ENCODE measurements around the gene RBCK1.

RBCK1 gene

GRCh38 chr20:417801-418342 lies 9.8 kb downstream of the RBCK1 start:
- H3F3A ChIP-seq (ENCODE audit: insufficient read depth, low read length), result no peaks in the 10 kb centered on the region
- H3K4me1 ChIP-seq (ENCODE audit: low read length), result no peaks in the 10 kb centered on the region
- H3K4me2 ChIP-seq (ENCODE audit: low read depth, low read length), result no peak overlapping the region
- H3K27ac ChIP-seq (ENCODE audit: low read length), result no peak overlapping the region
- no peaks in the 10 kb centered on the region for H3K9me2 ChIP-seq (replicated peaks; ENCODE audit: insufficient read depth, low read length)
- H3K4me3 ChIP-seq (ENCODE audit: low read length), result no peak overlapping the region
- H3K79me2 ChIP-seq (ENCODE audit: low read length), result peaks cover 4% of the 10 kb centered on the region; the same call in 1 of the 2 replicates
- no peaks in the 10 kb centered on the region for H4K20me1 ChIP-seq (ENCODE audit: insufficient read depth, low read length)
- no peaks in the 10 kb centered on the region for H3K9me3 ChIP-seq (replicated peaks; ENCODE audit: insufficient read depth, low read length)
- no peaks in the 10 kb centered on the region for H3K36me3 ChIP-seq (replicated peaks; ENCODE audit: insufficient read depth, low read length)
- no peaks in the 10 kb centered on the region for H3K27me3 ChIP-seq (replicated peaks; ENCODE audit: insufficient read depth, low read length)
- no peak for DNase-seq
- H2AFZ ChIP-seq (ENCODE audit: low read length), result no peak overlapping the region
- TF ChIP-seq EZH2 (optimal IDR thresholded peaks at IDR 0.05; ENCODE audit: low read depth, low read length), result no peak
- H3K9ac ChIP-seq (ENCODE audit: low read length), result no peak overlapping the region

GRCh38 chr20:418858-419365 lies 10.8 kb downstream of the RBCK1 start:
- no peaks in the 10 kb centered on the region for H3K9me3 ChIP-seq (replicated peaks; ENCODE audit: insufficient read depth, low read length)
- H3K9ac ChIP-seq (ENCODE audit: low read length), result no peak overlapping the region
- H3K4me2 ChIP-seq (ENCODE audit: low read depth, low read length), result no peak overlapping the region
- TF ChIP-seq, protein P1, sequence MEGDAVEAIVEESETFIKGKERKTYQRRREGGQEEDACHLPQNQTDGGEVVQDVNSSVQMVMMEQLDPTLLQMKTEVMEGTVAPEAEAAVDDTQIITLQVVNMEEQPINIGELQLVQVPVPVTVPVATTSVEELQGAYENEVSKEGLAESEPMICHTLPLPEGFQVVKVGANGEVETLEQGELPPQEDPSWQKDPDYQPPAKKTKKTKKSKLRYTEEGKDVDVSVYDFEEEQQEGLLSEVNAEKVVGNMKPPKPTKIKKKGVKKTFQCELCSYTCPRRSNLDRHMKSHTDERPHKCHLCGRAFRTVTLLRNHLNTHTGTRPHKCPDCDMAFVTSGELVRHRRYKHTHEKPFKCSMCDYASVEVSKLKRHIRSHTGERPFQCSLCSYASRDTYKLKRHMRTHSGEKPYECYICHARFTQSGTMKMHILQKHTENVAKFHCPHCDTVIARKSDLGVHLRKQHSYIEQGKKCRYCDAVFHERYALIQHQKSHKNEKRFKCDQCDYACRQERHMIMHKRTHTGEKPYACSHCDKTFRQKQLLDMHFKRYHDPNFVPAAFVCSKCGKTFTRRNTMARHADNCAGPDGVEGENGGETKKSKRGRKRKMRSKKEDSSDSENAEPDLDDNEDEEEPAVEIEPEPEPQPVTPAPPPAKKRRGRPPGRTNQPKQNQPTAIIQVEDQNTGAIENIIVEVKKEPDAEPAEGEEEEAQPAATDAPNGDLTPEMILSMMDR (IDR thresholded peaks at IDR 0.05; ENCODE audit: low read length), result no peak
- TF ChIP-seq EZH2phosphoT487 (IDR thresholded peaks at IDR 0.05; ENCODE audit: low read length) (no peak), EZH2 (optimal IDR thresholded peaks at IDR 0.05; ENCODE audit: low read depth, low read length) (no peak)
- H3K79me2 ChIP-seq (ENCODE audit: low read length), result no peaks in the 10 kb centered on the region
- H4K20me1 ChIP-seq (ENCODE audit: insufficient read depth, low read length), result no peaks in the 10 kb centered on the region
- H3K36me3 ChIP-seq (replicated peaks; ENCODE audit: insufficient read depth, low read length), result no peaks in the 10 kb centered on the region
- H3K4me1 ChIP-seq (ENCODE audit: low read length), result no peaks in the 10 kb centered on the region
- H3F3A ChIP-seq (ENCODE audit: insufficient read depth, low read length), result no peaks in the 10 kb centered on the region
- no peak overlapping the region for H2AFZ ChIP-seq (ENCODE audit: low read length)
- DNase-seq, result no peak
- H3K27ac ChIP-seq (ENCODE audit: low read length), result no peak overlapping the region
- no peaks in the 10 kb centered on the region for H3K9me2 ChIP-seq (replicated peaks; ENCODE audit: insufficient read depth, low read length)
- H3K27me3 ChIP-seq (replicated peaks; ENCODE audit: insufficient read depth, low read length), result no peaks in the 10 kb centered on the region
- H3K4me3 ChIP-seq (ENCODE audit: low read length), result no peak overlapping the region

GRCh38 chr20:419556-420165 lies 11.6 kb downstream of the RBCK1 start:
- Histone ChIP-seq H3K9me2 (replicated peaks; ENCODE audit: insufficient read depth, low read length) (no peaks in the 10 kb centered on the region), H3K4me3 (ENCODE audit: low read length) (no peak overlapping the region), H3K36me3 (replicated peaks; ENCODE audit: insufficient read depth, low read length) (no peaks in the 10 kb centered on the region), H3K79me2 (ENCODE audit: low read length) (no peaks in the 10 kb centered on the region), H3K27me3 (replicated peaks; ENCODE audit: insufficient read depth, low read length) (no peaks in the 10 kb centered on the region), H4K20me1 (ENCODE audit: insufficient read depth, low read length) (no peaks in the 10 kb centered on the region), H3K9ac (ENCODE audit: low read length) (no peak overlapping the region), H2AFZ (ENCODE audit: low read length) (no peak overlapping the region), H3K4me2 (ENCODE audit: low read depth, low read length) (no peak overlapping the region), H3K9me3 (replicated peaks; ENCODE audit: insufficient read depth, low read length) (no peaks in the 10 kb centered on the region), H3K27ac (ENCODE audit: low read length) (no peak overlapping the region), H3K4me1 (ENCODE audit: low read length) (no peaks in the 10 kb centered on the region), H3F3A (ENCODE audit: insufficient read depth, low read length) (no peaks in the 10 kb centered on the region)
- TF ChIP-seq EZH2phosphoT487 (IDR thresholded peaks at IDR 0.05; ENCODE audit: low read length) (no peak), EZH2 (optimal IDR thresholded peaks at IDR 0.05; ENCODE audit: low read depth, low read length) (no peak)
- TF ChIP-seq, protein P1 (IDR thresholded peaks at IDR 0.05; ENCODE audit: low read length), result no peak
- no peak for DNase-seq

- Histone ChIP-seq H3K36me3 (replicated peaks; ENCODE audit: insufficient read depth, low read length) (no peaks in the 10 kb centered on the region), H3K27me3 (replicated peaks; ENCODE audit: insufficient read depth, low read length) (no peaks in the 10 kb centered on the region), H3K79me2 (ENCODE audit: low read length) (no peaks in the 10 kb centered on the region), H3K4me2 (ENCODE audit: low read depth, low read length) (no peak overlapping the region), H3K9me3 (replicated peaks; ENCODE audit: insufficient read depth, low read length) (no peaks in the 10 kb centered on the region), H3K4me1 (ENCODE audit: low read length) (no peaks in the 10 kb centered on the region), H3K9me2 (replicated peaks; ENCODE audit: insufficient read depth, low read length) (no peaks in the 10 kb centered on the region), H3K4me3 (ENCODE audit: low read length) (no peak overlapping the region), H3K9ac (ENCODE audit: low read length) (no peak overlapping the region), H4K20me1 (ENCODE audit: insufficient read depth, low read length) (no peaks in the 10 kb centered on the region), H2AFZ (ENCODE audit: low read length) (no peak overlapping the region), H3F3A (ENCODE audit: insufficient read depth, low read length) (no peaks in the 10 kb centered on the region), H3K27ac (ENCODE audit: low read length) (no peak overlapping the region)
- TF ChIP-seq EZH2phosphoT487 (IDR thresholded peaks at IDR 0.05; ENCODE audit: low read length), result no peak
- TF ChIP-seq, protein P1 (IDR thresholded peaks at IDR 0.05; ENCODE audit: low read length), result no peak
- no peak for TF ChIP-seq EZH2 (optimal IDR thresholded peaks at IDR 0.05; ENCODE audit: low read depth, low read length)
- no peak for DNase-seq
These were observed 12.1 kb downstream of the RBCK1 start for GRCh38 chr20:420166-420620.
